ENCODE measurements around the gene RHEBL1.

RHEBL1 gene

DNA sequence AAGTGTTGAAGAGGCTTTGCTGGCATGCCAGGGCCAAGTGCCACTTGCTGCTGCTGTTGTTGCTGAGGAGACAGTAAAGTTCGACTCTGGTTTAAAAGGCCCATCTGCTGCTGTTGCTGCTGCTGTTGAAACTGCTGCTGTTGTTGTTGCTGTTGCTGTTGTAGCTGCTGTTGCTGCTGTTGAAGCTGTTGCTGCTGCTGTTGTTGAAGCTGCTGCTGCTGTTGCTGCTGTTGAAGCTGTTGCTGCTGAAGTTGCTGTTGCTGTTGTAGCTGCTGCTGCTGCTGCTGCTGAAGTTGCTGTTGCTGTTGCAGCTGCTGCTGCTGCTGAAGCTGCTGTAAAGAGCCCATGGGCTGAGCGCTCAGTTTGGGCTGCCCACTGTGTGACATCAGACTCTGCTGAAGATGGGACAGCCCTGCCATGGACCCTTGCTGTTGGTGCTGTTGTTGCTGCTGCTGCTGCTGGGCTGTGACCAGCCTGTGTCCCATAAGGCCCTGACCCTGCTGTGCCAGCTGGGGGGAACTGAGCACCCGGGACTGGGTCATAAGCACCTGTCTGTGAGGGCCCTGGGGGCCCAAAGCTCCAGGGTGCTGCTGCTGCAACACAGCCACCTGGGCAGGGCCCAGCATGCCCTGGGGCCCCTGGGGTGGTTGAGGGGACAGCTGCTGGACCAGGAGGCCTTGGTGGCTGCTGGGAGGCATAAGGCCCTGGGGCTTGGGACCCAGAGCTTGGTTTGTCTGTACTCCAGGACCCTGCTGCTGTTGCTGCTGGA, 36.9 kb downstream of the RHEBL1 start:
- H3K9ac ChIP-seq (ENCODE audit: low read depth, low read length), result no peak overlapping the region
- H3K27ac ChIP-seq (ENCODE audit: low read depth, low read length), result no peak overlapping the region
- no peaks in the 10 kb centered on the region for H3K27me3 ChIP-seq (ENCODE audit: insufficient read depth, low read length)
- WGBS, result 92% methylated on average over 3 of the region's 3 CpGs
- H3K4me3 ChIP-seq (ENCODE audit: low read length), result no peak overlapping the region
- peaks cover 94% of the 10 kb centered on the region for H3K36me3 ChIP-seq (ENCODE audit: insufficient read depth, low read length)
- H3K4me1 ChIP-seq (ENCODE audit: insufficient read depth, low read length), result no peaks in the 10 kb centered on the region
- H3K9me3 ChIP-seq (ENCODE audit: insufficient read depth, low read depth, low read length), result no peaks in the 10 kb centered on the region

- Histone ChIP-seq H3K4me1 (ENCODE audit: insufficient read depth, low read length) (no peaks in the 10 kb centered on the region), H3K36me3 (ENCODE audit: insufficient read depth, low read length) (peaks cover 94% of the 10 kb centered on the region), H3K27ac (ENCODE audit: low read depth, low read length) (no peak overlapping the region), H3K9me3 (ENCODE audit: insufficient read depth, low read depth, low read length) (no peaks in the 10 kb centered on the region), H3K27me3 (ENCODE audit: insufficient read depth, low read length) (no peaks in the 10 kb centered on the region), H3K9ac (ENCODE audit: low read depth, low read length) (no peak overlapping the region), H3K4me3 (ENCODE audit: low read length) (no peak overlapping the region)
- WGBS, result 93% methylated on average over 4 of the region's 4 CpGs
Observed at GRCh38 chr12:49032276-49032675, 37.5 kb downstream of the RHEBL1 start.

GRCh38 chr12:49031573-49032161, 38.1 kb downstream of the RHEBL1 start:
- WGBS, result 96% methylated on average over 8 of the region's 8 CpGs
- H3K4me1 ChIP-seq (ENCODE audit: insufficient read depth, low read length), result no peaks in the 10 kb centered on the region
- H3K4me3 ChIP-seq (ENCODE audit: low read length), result no peak overlapping the region
- H3K9me3 ChIP-seq (ENCODE audit: insufficient read depth, low read depth, low read length), result no peaks in the 10 kb centered on the region
- H3K36me3 ChIP-seq (ENCODE audit: insufficient read depth, low read length), result peaks cover 93% of the 10 kb centered on the region
- no peak overlapping the region for H3K27ac ChIP-seq (ENCODE audit: low read depth, low read length)
- H3K27me3 ChIP-seq (ENCODE audit: insufficient read depth, low read length), result no peaks in the 10 kb centered on the region
- H3K9ac ChIP-seq (ENCODE audit: low read depth, low read length), result no peak overlapping the region

DNA sequence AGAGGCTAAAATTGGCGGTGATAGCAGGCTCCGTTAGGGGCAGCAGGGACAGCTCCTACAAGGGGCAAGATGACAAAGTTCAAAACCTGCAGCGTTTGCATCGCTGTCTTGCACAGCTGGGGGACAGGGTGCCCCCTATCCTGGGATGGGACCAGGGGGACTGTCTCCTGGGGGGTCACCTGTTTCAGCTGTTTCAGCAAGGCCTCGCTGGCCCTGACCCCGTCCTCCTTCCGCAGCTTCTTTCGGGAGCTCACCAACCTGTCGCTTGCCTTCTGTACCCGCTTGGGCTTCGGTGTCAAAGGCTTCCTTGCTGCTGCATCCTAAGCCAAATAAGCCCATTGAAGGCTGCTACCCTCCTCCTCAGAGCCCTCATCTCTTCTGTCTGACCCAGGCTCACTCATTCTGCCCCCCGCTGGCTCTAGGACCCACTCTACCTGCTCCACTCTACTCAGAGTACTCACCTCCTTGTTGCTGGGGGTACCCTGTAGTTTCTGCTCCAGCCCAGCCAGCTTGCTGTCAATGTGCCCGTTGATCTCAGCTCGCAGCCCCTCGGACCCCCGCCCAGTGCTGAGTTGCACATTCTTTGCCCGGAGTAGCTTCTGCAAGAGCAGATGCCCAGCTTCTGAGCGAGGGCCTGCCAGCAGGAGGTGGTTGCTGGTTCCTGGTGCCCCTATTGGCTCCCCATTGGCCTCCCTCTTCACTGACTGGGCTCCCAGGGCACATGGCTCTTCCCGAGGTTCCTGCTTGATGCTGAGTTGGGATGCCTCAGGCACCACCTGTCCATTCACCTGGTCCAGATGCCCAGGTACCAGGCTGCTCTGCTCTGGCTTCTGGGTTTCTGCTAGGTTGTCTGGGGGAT, 38.8 kb downstream of the RHEBL1 start:
- Histone ChIP-seq H3K27me3 (ENCODE audit: insufficient read depth, low read length) (no peaks in the 10 kb centered on the region), H3K36me3 (ENCODE audit: insufficient read depth, low read length) (peaks cover 94% of the 10 kb centered on the region), H3K27ac (ENCODE audit: low read depth, low read length) (no peak overlapping the region), H3K9ac (ENCODE audit: low read depth, low read length) (no peak overlapping the region), H3K4me1 (ENCODE audit: insufficient read depth, low read length) (no peaks in the 10 kb centered on the region), H3K4me3 (ENCODE audit: low read length) (no peak overlapping the region), H3K9me3 (ENCODE audit: insufficient read depth, low read depth, low read length) (no peaks in the 10 kb centered on the region)
- WGBS, result 96% methylated on average over 19 of the region's 19 CpGs

- WGBS, result 98% methylated on average over 8 of the region's 8 CpGs
- Histone ChIP-seq H3K9me3 (ENCODE audit: insufficient read depth, low read depth, low read length) (no peaks in the 10 kb centered on the region), H3K36me3 (ENCODE audit: insufficient read depth, low read length) (peaks cover 96% of the 10 kb centered on the region)
Observed at GRCh38 chr12:49030119-49030518, 39.7 kb downstream of the RHEBL1 start.

GRCh38 chr12:49028666-49029275, 41.0 kb downstream of the RHEBL1 start:
- Histone ChIP-seq H3K36me3 (ENCODE audit: insufficient read depth, low read length) (peaks cover 96% of the 10 kb centered on the region), H3K27me3 (ENCODE audit: insufficient read depth, low read length) (no peaks in the 10 kb centered on the region), H3K4me1 (ENCODE audit: insufficient read depth, low read length) (no peaks in the 10 kb centered on the region), H3K4me3 (ENCODE audit: low read length) (no peak overlapping the region), H3K9me3 (ENCODE audit: insufficient read depth, low read depth, low read length) (no peaks in the 10 kb centered on the region), H3K9ac (ENCODE audit: low read depth, low read length) (no peak overlapping the region), H3K27ac (ENCODE audit: low read depth, low read length) (no peak overlapping the region)
- WGBS, result 95% methylated on average over 10 of the region's 10 CpGs

More at GRCh38 chr12:49030119-49030518, 39.7 kb downstream of the RHEBL1 start:
- H3K27me3 ChIP-seq (ENCODE audit: insufficient read depth, low read length), result no peaks in the 10 kb centered on the region
- H3K4me3 ChIP-seq (ENCODE audit: low read length), result no peak overlapping the region
- no peaks in the 10 kb centered on the region for H3K4me1 ChIP-seq (ENCODE audit: insufficient read depth, low read length)
- no peak overlapping the region for H3K9ac ChIP-seq (ENCODE audit: low read depth, low read length)
- H3K27ac ChIP-seq (ENCODE audit: low read depth, low read length), result no peak overlapping the region

DNA sequence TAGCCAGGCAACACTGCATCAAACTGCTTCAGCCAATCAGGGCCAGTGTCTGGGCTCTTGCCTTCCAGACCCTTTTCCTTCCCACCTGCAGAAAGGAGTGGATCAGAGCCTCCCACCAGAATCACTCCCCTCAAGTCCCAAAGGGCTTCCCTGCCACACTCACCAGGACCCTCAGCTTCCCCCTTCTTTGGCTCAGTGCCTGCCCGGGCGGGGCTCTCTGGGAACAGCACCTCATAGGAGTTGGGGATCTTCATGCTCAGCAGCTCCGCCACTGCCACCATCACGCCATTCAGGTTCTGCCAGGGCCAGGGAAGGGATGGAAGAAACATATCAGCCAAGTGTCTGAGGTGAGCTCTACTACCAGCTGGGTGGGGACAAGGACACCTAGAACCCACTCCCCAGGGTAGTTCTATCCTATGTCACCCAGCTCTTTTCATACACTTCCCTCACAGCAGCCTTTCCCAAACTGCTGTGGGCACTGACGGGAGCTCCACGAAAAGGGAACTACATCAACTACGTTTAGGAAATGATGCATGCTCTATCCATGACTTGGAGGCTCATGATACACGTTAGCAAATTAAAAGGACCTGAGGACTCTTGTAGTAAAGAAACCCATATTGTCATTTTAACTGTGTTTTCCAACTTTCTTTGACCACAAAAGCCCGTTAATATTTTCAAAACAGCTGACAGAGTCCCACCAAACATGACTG, 41.8 kb downstream of the RHEBL1 start:
- Histone ChIP-seq H3K4me3 (ENCODE audit: low read length) (no peak overlapping the region), H3K27me3 (ENCODE audit: insufficient read depth, low read length) (no peaks in the 10 kb centered on the region), H3K4me1 (ENCODE audit: insufficient read depth, low read length) (no peaks in the 10 kb centered on the region), H3K36me3 (ENCODE audit: insufficient read depth, low read length) (peaks cover 95% of the 10 kb centered on the region), H3K9ac (ENCODE audit: low read depth, low read length) (no peak overlapping the region), H3K27ac (ENCODE audit: low read depth, low read length) (no peak overlapping the region), H3K9me3 (ENCODE audit: insufficient read depth, low read depth, low read length) (no peaks in the 10 kb centered on the region)
- 96% methylated on average over 9 of the region's 9 CpGs for WGBS

DNA sequence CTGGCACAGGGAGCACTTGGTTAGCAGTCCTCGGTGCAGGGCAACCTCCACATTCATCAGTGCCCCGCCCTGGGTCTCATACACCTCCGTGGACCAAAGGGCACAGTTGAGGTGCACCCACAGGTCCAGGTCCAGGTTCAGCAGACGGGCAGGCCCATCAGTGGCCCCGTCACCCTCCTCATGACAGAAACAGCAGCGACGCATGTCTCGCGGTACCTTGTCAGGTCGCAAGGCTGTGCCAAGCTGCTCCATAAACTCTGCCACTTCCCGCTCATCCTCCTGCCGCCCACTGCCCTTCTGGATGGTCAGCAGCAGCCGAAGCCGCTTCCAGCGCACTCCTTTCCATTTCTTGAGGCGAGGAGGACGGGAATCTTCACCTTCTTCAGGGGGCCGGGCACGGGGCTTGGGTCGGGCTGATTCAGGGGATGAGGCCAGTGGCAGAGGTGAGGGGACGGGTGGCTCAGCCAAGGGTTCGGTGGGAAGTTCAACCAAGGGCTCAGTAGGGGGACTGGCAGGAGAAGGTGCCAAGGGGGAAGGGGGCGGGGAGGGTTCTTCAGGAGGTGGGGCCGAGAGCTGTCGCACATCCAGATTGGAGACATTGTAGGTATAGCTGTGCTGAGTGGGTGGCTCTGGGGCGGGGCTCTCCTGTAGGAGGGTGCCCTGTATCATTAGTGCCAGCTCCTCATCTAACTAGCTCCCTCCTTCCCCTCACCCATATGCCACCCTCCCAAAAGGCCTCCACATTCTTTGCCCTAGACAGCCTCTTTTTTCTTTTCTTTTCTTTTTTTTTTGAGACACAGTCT, 42.9 kb downstream of the RHEBL1 start:
- H3K4me3 ChIP-seq (ENCODE audit: low read length), result no peak overlapping the region
- H3K9me3 ChIP-seq (ENCODE audit: insufficient read depth, low read depth, low read length), result no peaks in the 10 kb centered on the region
- 95% methylated on average over 26 of the region's 26 CpGs for WGBS
- peaks cover 95% of the 10 kb centered on the region for H3K36me3 ChIP-seq (ENCODE audit: insufficient read depth, low read length)
- no peaks in the 10 kb centered on the region for H3K27me3 ChIP-seq (ENCODE audit: insufficient read depth, low read length)
- no peaks in the 10 kb centered on the region for H3K4me1 ChIP-seq (ENCODE audit: insufficient read depth, low read length)
- no peak overlapping the region for H3K27ac ChIP-seq (ENCODE audit: low read depth, low read length)
- H3K9ac ChIP-seq (ENCODE audit: low read depth, low read length), result no peak overlapping the region

DNA sequence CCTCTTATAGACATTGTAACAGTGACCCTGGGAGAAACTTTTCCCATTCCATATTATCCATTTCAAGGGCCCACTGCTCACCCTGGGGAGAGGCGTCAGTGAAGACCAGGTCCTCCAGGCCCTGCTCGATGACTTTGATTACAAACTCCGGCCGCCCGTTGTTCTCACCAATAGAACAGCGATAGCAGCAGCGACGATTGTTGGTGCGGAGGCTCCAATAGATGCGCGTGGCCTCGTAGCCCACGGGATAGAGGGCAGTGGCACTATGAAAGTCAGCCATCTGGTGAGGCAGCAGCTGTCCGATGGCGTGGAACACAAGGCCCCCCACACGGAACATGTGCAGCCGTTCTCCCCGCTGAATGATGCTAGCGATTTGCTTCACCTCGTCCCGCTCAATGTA, 43.7 kb downstream of the RHEBL1 start:
- H3K4me1 ChIP-seq (ENCODE audit: insufficient read depth, low read length), result no peaks in the 10 kb centered on the region
- no peak overlapping the region for H3K27ac ChIP-seq (ENCODE audit: low read depth, low read length)
- peaks cover 94% of the 10 kb centered on the region for H3K36me3 ChIP-seq (ENCODE audit: insufficient read depth, low read length)
- 95% methylated on average over 21 of the region's 21 CpGs for WGBS
- H3K9ac ChIP-seq (ENCODE audit: low read depth, low read length), result no peak overlapping the region
- no peaks in the 10 kb centered on the region for H3K27me3 ChIP-seq (ENCODE audit: insufficient read depth, low read length)
- no peak overlapping the region for H3K4me3 ChIP-seq (ENCODE audit: low read length)
- H3K9me3 ChIP-seq (ENCODE audit: insufficient read depth, low read depth, low read length), result no peaks in the 10 kb centered on the region

- Histone ChIP-seq H3K9me3 (ENCODE audit: insufficient read depth, low read depth, low read length) (no peaks in the 10 kb centered on the region), H3K27ac (ENCODE audit: low read depth, low read length) (no peak overlapping the region), H3K4me1 (ENCODE audit: insufficient read depth, low read length) (no peaks in the 10 kb centered on the region), H3K36me3 (ENCODE audit: insufficient read depth, low read length) (peaks cover 90% of the 10 kb centered on the region), H3K27me3 (ENCODE audit: insufficient read depth, low read length) (no peaks in the 10 kb centered on the region), H3K4me3 (ENCODE audit: low read length) (no peak overlapping the region), H3K9ac (ENCODE audit: low read depth, low read length) (no peak overlapping the region)
- WGBS, result 100% methylated on average over 4 of the region's 4 CpGs
Observed at GRCh38 chr12:49025463-49025862, 44.3 kb downstream of the RHEBL1 start.

Data from HUES64 (cell line).